ENCODE results near the gene PGD.
"Not testable (repeated sequence)": the region's sequence is repeated elsewhere in the genome, so short reads cannot be mapped to it uniquely, and the experiment has no call there.

The PGD gene

GRCh38 chr1:10438677-10439163 lies 39.9 kb downstream of the PGD start:
- no peak for DNase-seq

GRCh38 chr1:10440305-10440704 lies 41.4 kb downstream of the PGD start:
- no peak for DNase-seq

- DNase-seq, result no peak
These were observed 41.9 kb downstream of the PGD start for GRCh38 chr1:10440794-10441193.

- no peak for DNase-seq
These were observed 45.4 kb downstream of the PGD start for GRCh38 chr1:10444248-10444647.

- DNase-seq, result no peak
These were observed 46.0 kb downstream of the PGD start for GRCh38 chr1:10444795-10445397.

- no peak for DNase-seq
These were observed 48.0 kb downstream of the PGD start for GRCh38 chr1:10446790-10447422.

- DNase-seq, result no peak
These were observed 50.9 kb downstream of the PGD start, which contains the start of gene CORT for GRCh38 chr1:10449751-10450150. Gene CORT, plus strand, starts transcription at chr1:10450031. Its CDS starts 193 bp downstream, at chr1:10450224.

- DNase-seq, result no peak
These were observed 51.4 kb downstream of the PGD start for GRCh38 chr1:10450156-10450814.

- DNase-seq, result peak; percentile 10
These were observed 52.0 kb downstream of the PGD start for GRCh38 chr1:10450836-10451235.

GRCh38 chr1:10451287-10451686 lies 52.4 kb downstream of the PGD start:
- DNase-seq, result peak; percentile 62

- no peak for DNase-seq
These were observed 57.2 kb downstream of the PGD start for GRCh38 chr1:10456048-10456447.

- peak; percentile 10 for DNase-seq
These were observed 57.8 kb downstream of the PGD start for GRCh38 chr1:10456661-10457060.

GRCh38 chr1:10457462-10457861 lies 58.6 kb downstream of the PGD start:
- not testable (repeated sequence) for DNase-seq

- no peak for DNase-seq
These were observed 59.0 kb downstream of the PGD start for GRCh38 chr1:10457875-10458274.

- DNase-seq, result peak; percentile 76
These were observed 60.3 kb downstream of the PGD start for GRCh38 chr1:10459184-10459583.

GRCh38 chr1:10467078-10467477 lies 68.2 kb downstream of the PGD start:
- DNase-seq, result no peak

GRCh38 chr1:10470043-10470442 lies 71.2 kb downstream of the PGD start:
- no peak for DNase-seq

Data from fibroblast of skin of right biceps (primary cell).